ENCODE measurements around the gene SLC7A8. TPM values are rescaled to one million over a fixed set of nuclear protein-coding genes. Genes with fewer than 3 reads are reported as not detected.
"Not testable (repeated sequence)": the region's sequence is repeated elsewhere in the genome, so short reads cannot be mapped to it uniquely, and the experiment has no call there.

SLC7A8 gene
- polyA plus RNA-seq (ENCODE audit: insufficient read depth in 1 of 5, insufficient read length in 5 of 5, low replicate concordance in 1 of 5) = 100 to 1,000 TPM; 107 to 140 (median 126) TPM
- long read RNA-seq, donor 1, full-length matches to known transcripts = 34 of 138 reads
- long read RNA-seq, donor 1, partial matches to known transcripts = 104 of 138 reads
- long read RNA-seq, donor 1, other reads (novel, unspliced or antisense) = 0 of 138 reads
- long read RNA-seq, donor 2, full-length matches to known transcripts = 10 of 16 reads
- long read RNA-seq, donor 2, partial matches to known transcripts = 6 of 16 reads
- long read RNA-seq, donor 2, other reads (novel, unspliced or antisense) = 0 of 16 reads
- long read RNA-seq, donor 3, full-length matches to known transcripts = 24 of 74 reads
- long read RNA-seq, donor 3, partial matches to known transcripts = 50 of 74 reads
- long read RNA-seq, donor 3, other reads (novel, unspliced or antisense) = 0 of 74 reads
- long read RNA-seq, donor 4, full-length matches to known transcripts = 16 of 76 reads
- long read RNA-seq, donor 4, partial matches to known transcripts = 60 of 76 reads
- long read RNA-seq, donor 4, other reads (novel, unspliced or antisense) = 0 of 76 reads
- long read RNA-seq, donor 5, full-length matches to known transcripts = 26 of 155 reads
- long read RNA-seq, donor 5, partial matches to known transcripts = 129 of 155 reads
- long read RNA-seq, donor 5, other reads (novel, unspliced or antisense) = 0 of 155 reads
- long read RNA-seq, donor 6, full-length matches to known transcripts = 42 of 149 reads
- long read RNA-seq, donor 6, partial matches to known transcripts = 107 of 149 reads
- long read RNA-seq, donor 6, other reads (novel, unspliced or antisense) = 0 of 149 reads
- long read RNA-seq, donor 7, full-length matches to known transcripts = 68 of 215 reads
- long read RNA-seq, donor 7, partial matches to known transcripts = 147 of 215 reads
- long read RNA-seq, donor 7, other reads (novel, unspliced or antisense) = 0 of 215 reads
- long read RNA-seq, donor 8, full-length matches to known transcripts = 13 of 26 reads
- long read RNA-seq, donor 8, partial matches to known transcripts = 13 of 26 reads
- long read RNA-seq, donor 8, other reads (novel, unspliced or antisense) = 0 of 26 reads

GRCh38 chr14:23183479-23183878 is at the start of gene SLC7A8:
SLC7A8 (minus strand) TSS chr14:23183660; CDS start chr14:23182914, 746 bp downstream.
- peak; percentile 71 to 74 for DNase-seq

- not testable (repeated sequence) for DNase-seq
Measured at GRCh38 chr14:23232241-23232808, 48.9 kb upstream of the SLC7A8 start.

- no peak for DNase-seq
Measured at GRCh38 chr14:23228812-23229211, 45.4 kb upstream of the SLC7A8 start.

GRCh38 chr14:23227566-23227965 is 44.1 kb upstream of the SLC7A8 start:
- no peak for DNase-seq

GRCh38 chr14:23224958-23225357 is 41.5 kb upstream of the SLC7A8 start:
- DNase-seq = not testable (repeated sequence)

- no peak for DNase-seq
Measured at GRCh38 chr14:23219075-23219474, 35.6 kb upstream of the SLC7A8 start.

- DNase-seq = no peak
Measured at GRCh38 chr14:23217032-23218020, 33.9 kb upstream of the SLC7A8 start.

GRCh38 chr14:23215421-23215820 is 32.0 kb upstream of the SLC7A8 start:
- DNase-seq = no peak

- DNase-seq = no peak
Measured at GRCh38 chr14:23209651-23210423, 26.4 kb upstream of the SLC7A8 start.

GRCh38 chr14:23208324-23208723 is 24.9 kb upstream of the SLC7A8 start:
- DNase-seq = no peak

- DNase-seq = no peak
Measured at GRCh38 chr14:23207146-23207540, 23.7 kb upstream of the SLC7A8 start.

GRCh38 chr14:23206422-23207145 is 23.1 kb upstream of the SLC7A8 start:
- no peak for DNase-seq

- DNase-seq = no peak
Measured at GRCh38 chr14:23202001-23202400, 18.5 kb upstream of the SLC7A8 start.

GRCh38 chr14:23199141-23199540 is 15.7 kb upstream of the SLC7A8 start:
- not testable (repeated sequence) for DNase-seq

- not testable (repeated sequence) for DNase-seq
Measured at GRCh38 chr14:23196487-23196886, 13.0 kb upstream of the SLC7A8 start.

- DNase-seq = no peak
Measured at GRCh38 chr14:23195552-23196101, 12.2 kb upstream of the SLC7A8 start.

- no peak for DNase-seq
Measured at GRCh38 chr14:23193432-23193831, 10.0 kb upstream of the SLC7A8 start.

- DNase-seq = no peak
Measured at GRCh38 chr14:23187925-23188324, 4.5 kb upstream of the SLC7A8 start.
